IMR-90 (cell line): ENCODE data around the gene RASGRF2. TPM values are rescaled to one million over a fixed set of nuclear protein-coding genes. Genes with fewer than 3 reads are reported as not detected.

Source experiments
- ATAC-seq: fragments of 200-7000 bp; cut with Tn5 transposase; 2 replicates; pipeline ENCODE4 v1.9.1; 2020; ENCODE audit warnings: low read depth, mild to moderate bottlenecking, moderate library complexity
- BruUV-seq: library from RNA; stranded (reverse); fragments of 400-500 nt; replicated peaks from 2 replicates; lab custom pipeline; 2021; lab: Mats Ljungman, UMichigan
- CTCF ChIA-PET: fragments of 300-600 bp; formaldehyde crosslinking; extraction: SDS; loops from one replicate; lab custom pipeline; 2021; ENCODE audit warnings: antibody characterized with exemption; lab: Yijun Ruan, JAX
- POLR2A ChIA-PET: fragments of 300-600 bp; sonication (Branson Sonifier 250); formaldehyde crosslinking; loops from one replicate; lab custom pipeline; 2022; ENCODE audit warnings: antibody characterized with exemption; ENCODE audit not compliant: unreplicated experiment; lab: Charles Lee
- DNase-seq: peaks from one replicate; pipeline ENCODE4 v3.0.0; 2013
- H2AFZ ChIP-seq: replicated peaks from 2 replicates; pipeline ENCODE3; 2013; ENCODE audit warnings: low read length, mild to moderate bottlenecking; ENCODE audit not compliant: poor library complexity
- H2AK5ac ChIP-seq: 2 replicates; pipeline ENCODE4 v1.6.1; 2013; ENCODE audit warnings: low read depth, low read length, inconsistent platforms
- H2AK9ac ChIP-seq: replicated peaks from 2 replicates; pipeline ENCODE3; 2013; ENCODE audit warnings: mild to moderate bottlenecking, low read depth, low read length, moderate library complexity; ENCODE audit not compliant: poor library complexity
- H2BK120ac ChIP-seq: 2 replicates; pipeline ENCODE4 v1.6.1; 2013; ENCODE audit warnings: low read depth, low read length, inconsistent platforms
- H2BK15ac ChIP-seq: 3 replicates; pipeline ENCODE4 v1.6.1; 2013; ENCODE audit warnings: low read depth, low read length, inconsistent platforms
- H2BK20ac ChIP-seq: 2 replicates; pipeline ENCODE4 v1.6.1; 2013; ENCODE audit warnings: low read depth, mild to moderate bottlenecking, inconsistent platforms, low read length, moderate library complexity
- H2BK5ac ChIP-seq: 2 replicates; pipeline ENCODE4 v1.6.1; 2013; ENCODE audit warnings: mild to moderate bottlenecking, low read depth, low read length, inconsistent platforms; ENCODE audit not compliant: poor library complexity, severe bottlenecking
- H3K14ac ChIP-seq: replicated peaks from 2 replicates; pipeline ENCODE4 v1.6.1; 2013; ENCODE audit warnings: low read depth, low read length, inconsistent platforms
- H3K18ac ChIP-seq: 2 replicates; pipeline ENCODE4 v1.6.1; 2013; ENCODE audit warnings: low read depth, low read length, control low read depth
- H3K23ac ChIP-seq: 2 replicates; pipeline ENCODE4 v1.6.1; 2013; ENCODE audit warnings: low read depth, low read length, inconsistent platforms
- H3K27ac ChIP-seq: 2 replicates; pipeline ENCODE4 v1.5.1; 2013; ENCODE audit warnings: mild to moderate bottlenecking, control low read depth, low read length; ENCODE audit not compliant: insufficient read depth
- H3K27me3 ChIP-seq: 2 replicates; pipeline ENCODE4 v1.6.1; 2013; ENCODE audit warnings: low read length; ENCODE audit not compliant: control insufficient read depth, insufficient read depth
- H3K36me3 ChIP-seq: 2 replicates; pipeline ENCODE4 v1.6.1; 2013; ENCODE audit warnings: low read length, mixed read lengths; ENCODE audit not compliant: control insufficient read depth, insufficient read depth
- H3K4ac ChIP-seq: 2 replicates; pipeline ENCODE4 v1.6.1; 2013; ENCODE audit warnings: low read depth, low read length, inconsistent platforms
- H3K4me1 ChIP-seq: 2 replicates; pipeline ENCODE4 v1.6.1; 2013; ENCODE audit warnings: low read length, mixed read lengths; ENCODE audit not compliant: control insufficient read depth, insufficient read depth
- H3K4me2 ChIP-seq: 2 replicates; pipeline ENCODE4 v1.6.1; 2013; ENCODE audit warnings: low read depth, mild to moderate bottlenecking, control low read depth, low read length, moderate library complexity
- H3K4me3 ChIP-seq: 2 replicates; pipeline ENCODE4 v1.5.1; 2013; ENCODE audit warnings: low read depth, mild to moderate bottlenecking, control low read depth, low read length, moderate library complexity; ENCODE audit not compliant: insufficient read depth
- H3K56ac ChIP-seq: 2 replicates; pipeline ENCODE4 v1.6.1; 2013; ENCODE audit warnings: low read length, inconsistent platforms; ENCODE audit not compliant: insufficient read depth; ENCODE audit errors: extremely low read depth
- H3K79me1 ChIP-seq, 2 experiments: 2 replicates each; pipeline ENCODE4 v1.6.1; 2013; ENCODE audit warnings: low read length in 2 of 2, inconsistent platforms in 1 of 2, low read depth in 1 of 2
- H3K9ac ChIP-seq: 2 replicates; pipeline ENCODE4 v1.6.1; 2013; ENCODE audit warnings: low read depth, low read length, control low read depth
- H3K9me1 ChIP-seq: 2 replicates; pipeline ENCODE4 v1.6.1; 2013; ENCODE audit warnings: low read length, inconsistent platforms; ENCODE audit not compliant: insufficient read depth
- H3K9me3 ChIP-seq: 2 replicates; pipeline ENCODE4 v1.6.1; 2013; ENCODE audit warnings: low read length; ENCODE audit not compliant: control insufficient read depth, insufficient read depth
- H4K20me1 ChIP-seq: 2 replicates; pipeline ENCODE4 v1.6.1; 2013; ENCODE audit warnings: low read length, inconsistent platforms; ENCODE audit not compliant: insufficient read depth
- H4K5ac ChIP-seq: 2 replicates; pipeline ENCODE4 v1.6.1; 2013; ENCODE audit warnings: mild to moderate bottlenecking, low read depth, low read length, control low read depth
- H4K8ac ChIP-seq, 2 experiments: 2 replicates each; pipeline ENCODE4 v1.6.1; 2013; ENCODE audit warnings: low read depth in 2 of 2, low read length in 2 of 2, control low read depth in 1 of 2, inconsistent platforms in 1 of 2
- H4K91ac ChIP-seq: 2 replicates; pipeline ENCODE4 v1.6.1; 2013; ENCODE audit warnings: low read depth, low read length, inconsistent platforms; ENCODE audit not compliant: insufficient read depth
- BHLHE40 ChIP-seq: fragments of 150-350 bp; IDR thresholded peaks from 2 replicates; pipeline ENCODE4 v1.6.1; 2016; ENCODE audit warnings: mild to moderate bottlenecking, low read depth, low read length
- CEBPB ChIP-seq: IDR thresholded peaks from 2 replicates; pipeline ENCODE4 v1.6.1; 2012; ENCODE audit warnings: low read depth, low read length, improper control_type of control experiment
- CHD1 ChIP-seq: IDR thresholded peaks from 2 replicates; pipeline ENCODE4 v1.6.1; 2012; ENCODE audit warnings: low read depth, low read length, improper control_type of control experiment
- ELK1 ChIP-seq: fragments of 150-350 bp; IDR thresholded peaks from 2 replicates; pipeline ENCODE4 v1.6.1; 2016; ENCODE audit warnings: low read depth, mild to moderate bottlenecking, low read length, moderate library complexity, borderline replicate concordance
- FOS ChIP-seq: fragments of 150-350 bp; IDR thresholded peaks from 2 replicates; pipeline ENCODE4 v1.6.1; 2016; ENCODE audit warnings: low read depth, low read length
- MAFK ChIP-seq: IDR thresholded peaks from 2 replicates; pipeline ENCODE4 v1.6.1; 2012; ENCODE audit warnings: low read depth, low read length, improper control_type of control experiment
- MAZ ChIP-seq: IDR thresholded peaks from 2 replicates; pipeline ENCODE4 v1.6.1; 2012; ENCODE audit warnings: low read depth, mild to moderate bottlenecking, low read length, improper control_type of control experiment, moderate library complexity, borderline replicate concordance
- MXI1 ChIP-seq: IDR thresholded peaks from 2 replicates; pipeline ENCODE4 v1.6.1; 2012; ENCODE audit warnings: low read depth, mild to moderate bottlenecking, low read length, moderate library complexity, borderline replicate concordance
- NFE2L2 ChIP-seq: fragments of 150-350 bp; IDR thresholded peaks from 2 replicates; pipeline ENCODE4 v1.6.1; 2016; ENCODE audit warnings: low read depth, mild to moderate bottlenecking, low read length
- POLR2A ChIP-seq: IDR thresholded peaks from 2 replicates; pipeline ENCODE4 v1.6.1; 2012; ENCODE audit warnings: mild to moderate bottlenecking, low read depth, low read length
- RAD21 ChIP-seq: IDR thresholded peaks from 2 replicates; pipeline ENCODE4 v1.6.1; 2012; ENCODE audit warnings: low read length, improper control_type of control experiment
- RCOR1 ChIP-seq: IDR thresholded peaks from 2 replicates; pipeline ENCODE4 v1.6.1; 2012; ENCODE audit warnings: mild to moderate bottlenecking, low read length, improper control_type of control experiment; ENCODE audit not compliant: insufficient replicate concordance
- RFX5 ChIP-seq: IDR thresholded peaks from 2 replicates; pipeline ENCODE4 v1.8.0; 2012; ENCODE audit warnings: low read depth, mild to moderate bottlenecking, low read length, moderate library complexity
- SMC3 ChIP-seq: fragments of 150-350 bp; IDR thresholded peaks from 2 replicates; pipeline ENCODE4 v1.6.1; 2016; ENCODE audit warnings: low read depth, mild to moderate bottlenecking, antibody characterized with exemption, low read length, moderate library complexity
- dilution Hi-C: fragments of 300-500 bp; cut with HindIII; formaldehyde crosslinking; loops from one replicate; pipeline ENCODE4 v1.14.3; 2018; ENCODE audit warnings: low sequenced_read_pairs; ENCODE audit not compliant: unreplicated experiment
- in situ Hi-C: fragments of 300-500 bp; cut with MboI; formaldehyde crosslinking; loops from 3 replicates; pipeline ENCODE4 v1.14.3; 2019; ENCODE audit warnings: low sequenced_read_pairs, inconsistent platforms, mixed read lengths
- intact Hi-C: fragments of 100-400 bp; cut with micrococcal nuclease; formaldehyde crosslinking; loops from 2 replicates; pipeline ENCODE4 v1.10.0; 2022
- polyA plus RNA-seq, 3 experiments: library from polyadenylated mRNA; depleted of rRNA; stranded (reverse); fragments of >200 nt; gene quantifications; 2 replicates each; pipeline ENCODE4 v1.2.3, GENCODE V29; 2012; ENCODE audit warnings: low replicate concordance in 1 of 3
- total RNA-seq: library from RNA; depleted of rRNA; stranded (reverse); fragments of >200 nt; gene quantifications from 2 replicates; pipeline ENCODE4 v1.2.3, GENCODE V29; 2012
- TF ChIP-seq, protein P1 (sequence below): fragments of 150-350 bp; IDR thresholded peaks from 2 replicates; pipeline ENCODE4 v1.6.1; 2017; ENCODE audit warnings: mild to moderate bottlenecking, antibody characterized with exemption, low read length, low read depth
- TF ChIP-seq, protein P2 (sequence below): conservative IDR thresholded peaks from 2 replicates; pipeline ENCODE4 v1.5.1; 2012; ENCODE audit warnings: mild to moderate bottlenecking, low read depth, low read length, improper control_type of control experiment

Gene RASGRF2
- total and polyA plus RNA-seq, 2 of the 4 experiments (the other 2 are of a cell fraction), result 2.9 to 5.0 TPM

DNA sequence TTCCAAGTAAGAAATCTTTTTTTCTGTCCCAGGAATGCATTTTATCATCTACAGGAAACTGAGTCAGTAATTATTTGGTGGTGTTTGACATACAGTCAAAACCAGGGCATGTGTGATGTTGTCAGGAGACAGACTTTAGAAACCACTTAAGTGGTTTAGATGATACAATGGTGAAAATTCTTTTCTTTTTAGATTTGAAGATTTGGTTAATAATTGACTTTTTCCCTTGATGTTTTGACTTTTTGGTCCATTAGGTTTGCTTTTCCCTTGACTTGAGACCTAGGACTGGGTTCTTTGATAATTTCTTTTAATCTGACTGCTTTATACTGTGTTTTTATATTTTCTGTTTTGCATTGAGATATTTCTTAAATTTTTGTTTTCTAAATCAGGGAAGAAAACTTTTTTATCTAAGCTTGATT is 85.2 kb downstream of the RASGRF2 start:
- H3K4ac ChIP-seq, result no peak overlapping the region
- POLR2A ChIA-PET, result interaction anchor here (0.6 kb wide), 1 partner anchor 12 kb away, joined by 4 read pairs; no protein-coding TSS in a partner anchor

More for the DNA sequence above, 85.2 kb downstream of the RASGRF2 start:
- CTCF ChIA-PET, result interaction anchor here (0.9 kb wide), 1 partner anchor 59 kb away, joined by 3 read pairs; no protein-coding TSS in a partner anchor
- BruUV-seq, result no TSS peak
- Histone ChIP-seq H3K56ac (no peak overlapping the region), H3K4me1 (peaks cover 3% of the 10 kb centered on the region), H3K23ac (no peak overlapping the region), H3K9me1 (peaks cover 9% of the 10 kb centered on the region; the same call in 1 of the 2 replicates), H3K4me2 (no peak overlapping the region), H4K5ac (no peak overlapping the region), H3K18ac (no peak overlapping the region), H2AK9ac (no peak overlapping the region), H3K9ac (no peak overlapping the region), H3K79me1 (peaks cover 12 to 70% of the 10 kb centered on the region in 2 experiments), H3K4me3 (no peak overlapping the region), H3K9me3 (no peaks in the 10 kb centered on the region), H4K8ac (no peak overlapping the region), H3K27ac (no peak overlapping the region), H2BK5ac (no peak overlapping the region), H3K27me3 (no peaks in the 10 kb centered on the region), H3K36me3 (no peaks in the 10 kb centered on the region; the same call in 1 of the 2 replicates), H2AFZ (no peak overlapping the region), H3K14ac (no peak overlapping the region), H2BK120ac (no peak overlapping the region), H4K91ac (no peak overlapping the region), H2AK5ac (no peak overlapping the region), H2BK15ac (no peak overlapping the region), H2BK20ac (no peak overlapping the region), H4K20me1 (peaks cover 2% of the 10 kb centered on the region; the same call in 1 of the 2 replicates)
- in situ Hi-C loops, result no loop called here
- DNase-seq, result no peak
- TF ChIP-seq, protein P1, sequence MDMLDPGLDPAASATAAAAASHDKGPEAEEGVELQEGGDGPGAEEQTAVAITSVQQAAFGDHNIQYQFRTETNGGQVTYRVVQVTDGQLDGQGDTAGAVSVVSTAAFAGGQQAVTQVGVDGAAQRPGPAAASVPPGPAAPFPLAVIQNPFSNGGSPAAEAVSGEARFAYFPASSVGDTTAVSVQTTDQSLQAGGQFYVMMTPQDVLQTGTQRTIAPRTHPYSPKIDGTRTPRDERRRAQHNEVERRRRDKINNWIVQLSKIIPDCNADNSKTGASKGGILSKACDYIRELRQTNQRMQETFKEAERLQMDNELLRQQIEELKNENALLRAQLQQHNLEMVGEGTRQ, result no peak
- no peak for TF ChIP-seq BHLHE40
- TF ChIP-seq, protein P2, sequence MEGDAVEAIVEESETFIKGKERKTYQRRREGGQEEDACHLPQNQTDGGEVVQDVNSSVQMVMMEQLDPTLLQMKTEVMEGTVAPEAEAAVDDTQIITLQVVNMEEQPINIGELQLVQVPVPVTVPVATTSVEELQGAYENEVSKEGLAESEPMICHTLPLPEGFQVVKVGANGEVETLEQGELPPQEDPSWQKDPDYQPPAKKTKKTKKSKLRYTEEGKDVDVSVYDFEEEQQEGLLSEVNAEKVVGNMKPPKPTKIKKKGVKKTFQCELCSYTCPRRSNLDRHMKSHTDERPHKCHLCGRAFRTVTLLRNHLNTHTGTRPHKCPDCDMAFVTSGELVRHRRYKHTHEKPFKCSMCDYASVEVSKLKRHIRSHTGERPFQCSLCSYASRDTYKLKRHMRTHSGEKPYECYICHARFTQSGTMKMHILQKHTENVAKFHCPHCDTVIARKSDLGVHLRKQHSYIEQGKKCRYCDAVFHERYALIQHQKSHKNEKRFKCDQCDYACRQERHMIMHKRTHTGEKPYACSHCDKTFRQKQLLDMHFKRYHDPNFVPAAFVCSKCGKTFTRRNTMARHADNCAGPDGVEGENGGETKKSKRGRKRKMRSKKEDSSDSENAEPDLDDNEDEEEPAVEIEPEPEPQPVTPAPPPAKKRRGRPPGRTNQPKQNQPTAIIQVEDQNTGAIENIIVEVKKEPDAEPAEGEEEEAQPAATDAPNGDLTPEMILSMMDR, result no peak
- no peak for TF ChIP-seq POLR2A
- no peak for TF ChIP-seq CEBPB
- no peak for TF ChIP-seq RFX5
- TF ChIP-seq FOS, result no peak
- TF ChIP-seq NFE2L2, result no peak
- TF ChIP-seq RAD21, result no peak
- no peak for TF ChIP-seq MAFK
- TF ChIP-seq MAZ, result no peak
- TF ChIP-seq CHD1, result no peak
- TF ChIP-seq RCOR1, result no peak
- TF ChIP-seq ELK1, result no peak
- no peak for TF ChIP-seq SMC3
- TF ChIP-seq MXI1, result no peak
- intact Hi-C loops, result no loop called here
- dilution Hi-C loops, result no loop called here
- no peak for ATAC-seq
